GM20000 (cell line): ENCODE measurements around the gene ECSCR.
A peak's percentile ranks its signal among the peaks of the same experiment; 100 is the strongest.

Source experiments
- DNase-seq: peaks from one replicate; pipeline ENCODE4 v3.0.0; 2012; ENCODE audit warnings: low spot score
- CTCF ChIP-seq: IDR thresholded peaks from 2 replicates; pipeline ENCODE4 v1.5.1; 2012; ENCODE audit warnings: mild to moderate bottlenecking, control low read depth; ENCODE audit errors: extremely low read depth, missing control alignments

Gene ECSCR

GRCh38 chr5:139417214-139417613, 45.3 kb downstream of the ECSCR start:
- no peak for TF ChIP-seq CTCF
- no peak for DNase-seq

GRCh38 chr5:139416651-139417050, 45.9 kb downstream of the ECSCR start:
- no peak for DNase-seq
- no peak for TF ChIP-seq CTCF

GRCh38 chr5:139415869-139416268, 46.7 kb downstream of the ECSCR start:
- no peak for DNase-seq
- no peak for TF ChIP-seq CTCF

- DNase-seq = no peak
- no peak for TF ChIP-seq CTCF
These were observed 47.2 kb downstream of the ECSCR start for GRCh38 chr5:139415221-139415861.

- no peak for DNase-seq
- TF ChIP-seq CTCF = no peak
These were observed 47.9 kb downstream of the ECSCR start for GRCh38 chr5:139414581-139415130.

GRCh38 chr5:139413963-139414362, 48.6 kb downstream of the ECSCR start:
- TF ChIP-seq CTCF = no peak

GRCh38 chr5:139413153-139413552, 49.4 kb downstream of the ECSCR start:
- TF ChIP-seq CTCF = no peak
- no peak for DNase-seq

More at GRCh38 chr5:139413963-139414362, 48.6 kb downstream of the ECSCR start:
- DNase-seq = peak; percentile 54
